Non-pigmented ciliary epithelial cell (primary cell): ENCODE measurements around the gene CMKLR1.
A peak's percentile ranks its signal among the peaks of the same experiment; 100 is the strongest.

ENCODE experiments used
- DNase-seq: peaks from one replicate; pipeline ENCODE4 v3.0.0-alpha.2; 2010; ENCODE audit warnings: low read depth

The CMKLR1 gene

DNA sequence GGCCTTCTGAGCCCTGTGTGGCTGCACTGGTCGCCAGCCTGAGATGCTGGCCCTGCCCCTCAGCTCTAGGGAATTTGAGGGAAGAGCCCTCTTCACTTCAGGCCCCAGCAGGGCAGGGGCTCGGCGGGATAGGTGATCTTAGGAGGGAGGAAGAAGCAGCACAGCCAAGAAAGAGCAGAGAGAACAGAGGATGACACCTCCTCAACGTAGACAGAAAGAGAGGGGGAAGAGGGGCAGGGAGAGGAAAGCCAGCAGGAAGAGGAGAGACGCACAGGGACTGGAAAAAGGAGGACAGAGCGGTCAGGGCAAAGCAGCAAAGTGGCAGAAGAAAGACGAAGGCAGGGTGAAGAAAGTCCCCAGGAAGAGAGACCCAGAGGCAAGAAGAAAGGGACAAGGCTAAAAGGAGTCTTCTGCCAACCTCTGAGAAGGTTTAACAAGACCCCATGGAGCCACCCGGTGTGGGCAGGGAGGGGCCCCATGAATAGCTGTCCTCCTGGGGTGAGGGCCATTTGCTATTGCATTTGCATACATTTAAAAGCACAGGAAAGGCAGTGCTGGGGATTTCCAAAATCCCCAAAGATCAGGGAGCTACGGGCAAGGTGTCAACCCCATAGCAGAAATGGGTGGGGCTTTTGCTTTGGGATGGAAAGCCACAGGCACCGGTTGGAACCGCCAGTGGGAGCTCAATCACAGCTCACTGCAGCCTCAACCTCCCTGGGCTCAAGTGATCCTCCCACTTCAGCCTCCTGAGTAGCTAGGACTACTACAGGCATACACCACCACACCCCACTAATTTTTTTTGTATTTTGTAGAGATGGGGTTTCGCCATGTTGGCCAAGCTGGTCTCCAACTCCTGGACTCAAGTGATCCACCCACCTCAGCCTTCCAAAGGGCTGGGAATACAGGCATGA is 22.7 kb downstream of the CMKLR1 start:
- DNase-seq = no peak

DNA sequence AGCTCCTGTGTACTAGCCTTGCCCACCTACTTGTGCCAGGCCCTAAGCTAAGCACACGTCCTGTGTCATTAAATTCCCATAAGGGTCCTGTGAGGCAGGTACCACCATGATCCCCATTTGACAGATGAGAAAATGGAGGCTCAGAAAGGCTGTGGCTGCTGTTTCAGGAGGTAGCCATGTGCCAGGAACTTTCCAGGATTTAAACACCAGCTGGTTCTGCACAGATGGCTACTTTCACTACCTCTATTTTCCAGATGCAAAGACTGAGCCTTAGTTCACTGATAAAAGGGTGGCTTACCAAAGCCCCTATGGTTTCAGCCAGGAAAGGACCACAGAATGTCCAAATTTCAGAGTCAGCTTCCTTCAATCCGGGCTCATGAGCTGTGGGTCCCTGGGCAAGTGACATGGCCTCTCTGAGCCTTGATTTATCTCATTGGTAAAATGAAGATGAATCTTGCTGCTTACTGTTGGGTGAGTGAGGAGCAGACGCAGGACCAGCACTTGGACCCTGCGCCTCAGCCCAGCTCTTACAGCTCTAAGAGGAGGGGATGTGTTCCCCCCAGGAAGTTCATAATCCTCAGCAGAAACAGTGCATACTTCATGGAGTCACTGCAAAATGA is 23.5 kb downstream of the CMKLR1 start:
- no peak for DNase-seq

DNA sequence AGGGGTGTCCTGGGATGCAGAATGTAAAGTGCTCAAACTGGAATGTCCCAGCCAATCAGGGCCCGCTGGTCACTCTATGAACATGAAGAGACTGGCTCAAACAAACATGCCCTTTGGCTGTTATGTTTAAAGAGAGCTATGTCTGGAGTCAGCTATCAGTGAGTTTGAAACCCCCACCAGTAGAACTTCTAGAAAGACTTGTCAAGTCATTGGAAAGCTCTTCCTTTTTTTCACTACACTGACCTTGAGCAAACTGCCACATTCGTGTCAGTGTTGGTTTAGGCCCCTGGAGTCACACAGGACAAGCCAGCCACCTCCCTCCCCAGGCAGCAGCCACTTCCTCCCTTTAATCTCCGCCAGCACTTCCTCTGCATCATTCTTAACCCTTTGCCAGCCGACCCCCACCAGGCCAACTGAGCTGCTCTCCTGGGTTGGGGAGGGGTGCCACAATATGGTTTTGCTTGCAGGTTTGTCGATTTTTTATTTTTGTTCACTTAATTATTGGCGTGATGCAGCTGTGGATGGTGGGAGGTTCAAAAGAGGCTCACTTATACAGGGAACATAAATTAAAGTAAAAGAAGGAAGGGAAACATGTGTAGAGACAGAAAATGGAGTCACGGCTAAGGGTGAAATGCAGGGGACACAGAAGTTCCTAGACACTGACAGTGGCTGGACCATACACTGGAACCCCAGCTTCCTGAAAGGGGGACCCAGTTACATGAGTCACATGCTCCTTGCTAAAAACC is 25.3 kb downstream of the CMKLR1 start:
- DNase-seq = no peak

- DNase-seq = no peak
Measured at GRCh38 chr12:108313241-108313605, 25.9 kb downstream of the CMKLR1 start.

- DNase-seq = no peak
Measured at GRCh38 chr12:108312693-108313189, 26.4 kb downstream of the CMKLR1 start.

DNA sequence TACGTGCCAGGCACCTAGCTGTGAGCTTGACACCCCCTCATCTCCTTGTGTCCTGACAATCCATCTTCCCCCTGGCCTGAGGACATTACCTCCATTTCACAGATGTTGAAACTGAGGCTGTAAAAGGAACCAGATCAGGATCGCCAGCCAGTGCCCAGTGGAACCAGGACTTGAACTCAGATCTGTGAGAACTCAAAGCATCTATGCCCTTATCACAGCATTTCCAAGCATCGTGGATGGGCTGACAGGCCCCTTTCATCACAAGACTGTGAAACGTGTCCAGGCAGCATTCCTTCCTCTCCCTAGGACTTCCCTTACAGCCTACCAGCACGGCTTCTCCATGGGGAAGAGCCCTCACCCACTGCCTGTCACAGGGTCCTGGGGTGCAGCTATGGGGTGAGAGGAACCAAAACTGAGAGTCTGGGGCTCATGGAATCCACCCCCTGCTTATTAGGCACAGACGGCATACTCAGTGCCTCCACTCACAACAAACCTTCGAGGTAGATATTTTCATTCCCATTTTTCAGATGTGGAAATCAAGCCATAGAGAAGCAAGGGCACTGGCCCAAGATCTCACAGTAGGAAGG is 26.9 kb downstream of the CMKLR1 start:
- no peak for DNase-seq

DNA sequence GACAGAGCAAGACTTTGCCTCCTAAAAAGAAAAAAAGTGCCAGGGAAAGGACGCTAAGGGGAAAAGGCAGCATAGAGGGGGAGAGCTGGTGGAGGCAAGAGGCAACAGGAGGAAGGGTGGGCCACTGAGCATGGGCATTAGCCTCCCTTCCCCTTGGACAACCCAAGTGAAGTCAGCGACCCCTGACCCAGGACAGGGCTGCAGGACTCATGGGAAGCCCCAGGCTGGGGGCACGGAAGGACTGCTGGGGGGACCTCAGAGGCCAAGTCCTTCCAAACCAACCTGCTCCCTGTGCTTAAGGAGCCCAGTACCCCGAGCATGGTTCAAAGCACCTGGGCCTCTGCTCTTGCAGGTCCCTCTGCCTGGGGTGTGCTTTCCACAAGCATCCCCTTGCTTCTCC is 27.5 kb downstream of the CMKLR1 start:
- DNase-seq = no peak

DNA sequence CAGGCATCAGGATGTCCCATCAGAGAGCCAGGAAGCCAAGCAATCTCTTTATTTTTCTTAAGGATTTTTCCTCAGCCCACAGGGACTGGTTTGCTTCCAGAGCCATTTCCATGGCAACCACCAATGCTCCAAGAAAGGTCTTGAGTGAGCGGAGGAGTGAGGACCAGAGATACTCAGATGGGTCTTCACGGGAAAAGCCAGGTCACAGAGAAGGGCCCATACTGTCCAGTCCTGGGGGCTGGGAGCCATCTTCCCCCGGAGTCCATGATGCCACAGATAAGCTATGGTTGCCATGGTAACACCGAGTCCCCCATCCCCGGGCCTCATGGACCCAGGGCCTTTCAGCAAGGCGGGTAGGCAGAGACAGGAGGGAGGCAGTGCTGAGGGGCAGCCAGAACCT is 28.6 kb downstream of the CMKLR1 start:
- DNase-seq = no peak

GRCh38 chr12:108309674-108310312 is 29.3 kb downstream of the CMKLR1 start:
- DNase-seq = no peak

- DNase-seq = no peak
Measured at GRCh38 chr12:108308395-108309085, 30.6 kb downstream of the CMKLR1 start.

DNA sequence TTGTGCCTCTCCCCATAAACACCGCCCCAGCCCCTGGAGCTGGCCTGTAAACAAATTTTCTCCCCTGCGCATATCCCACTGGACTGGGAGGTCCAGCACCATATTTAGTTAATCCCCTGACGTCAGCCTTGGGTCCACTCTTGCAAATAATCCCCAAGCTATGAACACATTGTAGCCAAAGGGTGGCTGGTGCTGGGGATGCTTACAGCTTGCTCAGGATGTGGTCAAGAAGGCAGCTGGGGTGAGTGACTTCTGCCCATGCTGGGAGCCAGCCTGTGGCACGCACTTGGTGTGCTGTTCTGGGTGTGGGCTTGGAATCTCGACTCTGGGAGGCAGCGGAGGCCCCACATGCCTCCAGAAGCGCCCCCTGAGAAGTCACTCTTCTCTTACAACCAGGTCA is 32.1 kb downstream of the CMKLR1 start:
- peak; percentile 19 for DNase-seq

- no peak for DNase-seq
Measured at GRCh38 chr12:108306506-108306905, 32.6 kb downstream of the CMKLR1 start.

GRCh38 chr12:108305991-108306501 is 33.1 kb downstream of the CMKLR1 start:
- DNase-seq = peak; percentile 36

GRCh38 chr12:108305520-108305919 is 33.6 kb downstream of the CMKLR1 start:
- peak; percentile 45 for DNase-seq

- no peak for DNase-seq
Measured at GRCh38 chr12:108304633-108305032, 34.5 kb downstream of the CMKLR1 start.

- DNase-seq = no peak
Measured at GRCh38 chr12:108303703-108304102, 35.4 kb downstream of the CMKLR1 start.

DNA sequence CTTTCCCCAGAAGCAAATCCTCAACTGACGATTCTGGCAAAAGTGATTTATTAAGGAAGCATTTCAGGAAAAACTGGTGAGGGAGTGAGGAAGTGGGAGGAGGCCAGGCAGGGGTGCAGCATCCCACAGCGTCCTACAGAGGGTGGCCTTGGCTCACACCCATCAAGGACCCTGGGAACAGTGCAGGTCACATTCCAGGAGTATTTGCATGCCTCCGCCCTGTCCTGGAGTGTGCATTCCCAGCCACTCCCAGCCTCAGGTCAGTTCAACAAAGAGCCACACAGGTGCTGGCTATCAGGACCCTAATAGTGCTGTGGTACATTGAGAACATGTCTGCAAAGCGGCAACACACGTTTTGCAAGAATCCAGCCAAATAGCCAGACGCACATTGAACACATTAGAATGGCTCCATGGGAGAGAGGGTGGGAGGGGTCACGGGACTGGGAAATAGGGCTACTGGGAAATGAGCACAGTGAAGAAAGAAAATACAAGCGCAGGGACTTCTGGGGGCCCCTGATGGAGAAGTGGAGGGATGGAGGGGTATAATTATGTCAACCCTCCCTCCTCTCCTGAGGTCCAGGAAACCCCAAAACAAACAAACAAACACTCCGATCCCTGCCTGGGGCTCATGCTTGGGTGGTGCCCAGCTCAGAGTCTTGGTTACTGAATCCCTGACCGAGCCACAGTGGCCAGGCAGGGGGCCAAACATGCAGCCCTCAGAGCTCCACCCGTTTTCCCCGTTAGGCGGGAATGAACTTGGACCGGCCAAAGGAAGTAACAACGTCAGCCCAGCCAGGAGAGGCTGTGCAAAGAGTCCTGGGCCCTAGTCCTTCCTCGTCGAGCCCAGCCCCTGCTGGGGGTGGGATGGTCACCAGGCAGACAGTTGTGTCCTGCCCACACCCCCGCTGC is 36.5 kb downstream of the CMKLR1 start:
- no peak for DNase-seq

DNA sequence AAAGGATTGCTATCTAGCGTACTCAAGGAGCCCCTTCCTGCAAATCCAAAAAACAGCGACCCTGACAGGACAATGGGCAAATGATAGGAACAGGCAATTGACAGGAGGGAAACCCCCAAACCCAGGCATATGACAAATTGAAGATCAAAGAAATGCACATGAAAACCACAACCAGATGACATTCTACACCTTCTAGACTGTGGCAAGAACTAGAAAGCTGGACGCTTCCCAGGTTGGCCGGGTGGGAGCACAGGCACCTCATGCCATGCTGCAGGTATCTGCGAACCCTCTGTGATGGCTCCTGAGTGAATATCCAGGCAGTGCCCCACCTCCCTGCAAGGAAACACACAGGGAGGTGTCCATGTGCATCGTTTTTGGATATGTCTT is 37.1 kb downstream of the CMKLR1 start:
- DNase-seq = no peak

DNA sequence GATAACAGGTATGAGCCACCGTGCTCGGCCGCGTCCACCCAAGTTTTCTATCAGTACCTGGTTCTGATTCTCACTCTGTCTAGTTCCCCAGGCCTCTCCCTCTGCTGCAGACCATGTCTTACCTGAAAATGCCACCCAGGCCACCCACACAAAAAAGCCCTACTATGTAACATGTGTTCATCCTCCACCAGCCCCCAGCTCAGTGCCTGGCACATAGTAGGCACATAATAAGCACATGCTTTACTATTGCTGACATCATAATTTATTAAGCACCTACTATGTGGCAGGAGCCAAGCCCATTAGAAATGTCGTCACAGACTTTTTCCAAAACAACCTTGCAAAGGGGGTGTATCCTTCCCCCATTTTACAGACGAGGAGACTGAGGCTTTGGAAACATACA is 37.8 kb downstream of the CMKLR1 start:
- DNase-seq = no peak
